Liver (tissue), 9 donors: ENCODE measurements around the gene CSTPP1. TPM values are rescaled to one million over a fixed set of nuclear protein-coding genes. Genes with fewer than 3 reads are reported as not detected.

ENCODE experiments used
- DNase-seq: peaks from one replicate; pipeline ENCODE4 v3.0.0-alpha.2; 2017; ENCODE audit warnings: low spot score
- H3K27ac ChIP-seq, 2 donors: one replicate each; pipeline ENCODE4 v1.7.0; 2013; ENCODE audit warnings: inconsistent platforms in 2 of 2, low read length in 2 of 2, control low read depth in 1 of 2, low read depth in 1 of 2, mild to moderate bottlenecking in 1 of 2
- H3K27me3 ChIP-seq, 4 donors: one replicate each; pipeline versions ENCODE4 v1.6.1 to v1.7.0; 2013; ENCODE audit warnings: low read length in 3 of 4, inconsistent platforms in 1 of 4, mild to moderate bottlenecking in 1 of 4, moderate library complexity in 1 of 4; ENCODE audit not compliant: control insufficient read depth in 4 of 4, insufficient read depth in 4 of 4
- H3K36me3 ChIP-seq, 4 donors: one replicate each; pipeline versions ENCODE4 v1.6.1 to v1.7.0; 2013; ENCODE audit warnings: low read length in 3 of 4, mild to moderate bottlenecking in 3 of 4, low read depth in 1 of 4, moderate library complexity in 1 of 4; ENCODE audit not compliant: control insufficient read depth in 4 of 4, insufficient read depth in 3 of 4
- H3K4me1 ChIP-seq, 4 donors: one replicate each; pipeline versions ENCODE4 v1.6.1 to v1.7.0; 2013; ENCODE audit warnings: low read length in 3 of 4, mild to moderate bottlenecking in 3 of 4, moderate library complexity in 1 of 4; ENCODE audit not compliant: control insufficient read depth in 4 of 4, insufficient read depth in 4 of 4
- H3K4me3 ChIP-seq, 3 donors: one replicate each; pipeline versions ENCODE4 v1.6.1 to v1.7.0; 2013; ENCODE audit warnings: low read length in 3 of 3, control low read depth in 1 of 3, low read depth in 1 of 3, mild to moderate bottlenecking in 1 of 3
- H3K9ac ChIP-seq, 2 donors: one replicate each; pipeline ENCODE4 v1.7.0; 2013; ENCODE audit warnings: low read length in 2 of 2, mild to moderate bottlenecking in 2 of 2, moderate library complexity in 2 of 2, control low read depth in 1 of 2, low read depth in 1 of 2
- H3K9me3 ChIP-seq, 4 donors: one replicate each; pipeline versions ENCODE4 v1.6.1 to v1.7.0; 2013; ENCODE audit warnings: low read length in 3 of 4; ENCODE audit not compliant: control insufficient read depth in 4 of 4
- ATF3 ChIP-seq: IDR thresholded peaks from 2 replicates; pipeline ENCODE4 v1.6.1; 2016; ENCODE audit warnings: antibody characterized with exemption
- CTCF ChIP-seq: fragments of 150-350 bp; IDR thresholded peaks from 2 replicates; pipeline ENCODE4 v1.5.1; 2017; ENCODE audit warnings: improper control_type of control experiment, low read depth, low read length; ENCODE audit not compliant: missing input control
- EGR1 ChIP-seq, 2 donors: IDR thresholded peaks; 2 replicates each; pipeline ENCODE4 v1.6.1; 2016 to 2018; ENCODE audit warnings: antibody characterized with exemption in 2 of 2, low read depth in 2 of 2
- FOXA1 ChIP-seq: IDR thresholded peaks from 2 replicates; pipeline ENCODE4 v1.6.1; 2016; ENCODE audit warnings: antibody characterized with exemption
- FOXA2 ChIP-seq: IDR thresholded peaks from 2 replicates; pipeline ENCODE4 v1.6.1; 2016; ENCODE audit warnings: antibody characterized with exemption
- HNF4A ChIP-seq, 2 donors: conservative IDR thresholded peaks; 2 replicates each; pipeline ENCODE4 v1.6.1; 2016; ENCODE audit warnings: antibody characterized with exemption in 2 of 2, mild to moderate bottlenecking in 2 of 2
- HNF4G ChIP-seq: IDR thresholded peaks from 2 replicates; pipeline ENCODE4 v1.6.1; 2016; ENCODE audit warnings: antibody characterized with exemption
- MAX ChIP-seq: IDR thresholded peaks from 2 replicates; pipeline ENCODE4 v1.6.1; 2016; ENCODE audit warnings: antibody characterized with exemption
- RAD21 ChIP-seq, 2 donors: IDR thresholded peaks; 2 replicates each; pipeline ENCODE4 v1.6.1; 2016; ENCODE audit warnings: antibody characterized with exemption in 2 of 2, mild to moderate bottlenecking in 2 of 2
- REST ChIP-seq: IDR thresholded peaks from 2 replicates; pipeline ENCODE4 v1.6.1; 2016; ENCODE audit warnings: antibody characterized with exemption, mild to moderate bottlenecking
- RXRA ChIP-seq, 2 donors: IDR thresholded peaks; 2 replicates each; pipeline ENCODE4 v1.6.1; 2017 to 2018; ENCODE audit warnings: antibody characterized with exemption in 2 of 2, mild to moderate bottlenecking in 1 of 2
- TAF1 ChIP-seq: conservative IDR thresholded peaks from 2 replicates; pipeline ENCODE4 v1.6.1; 2016; ENCODE audit warnings: antibody characterized with exemption, mild to moderate bottlenecking
- YY1 ChIP-seq: IDR thresholded peaks from 2 replicates; pipeline ENCODE4 v1.6.1; 2016; ENCODE audit warnings: antibody characterized with exemption, mild to moderate bottlenecking
- WGBS: extraction: QIAGEN DNeasy Blood & Tissue Kit; methylation state at CpG from one replicate; pipeline ENCODE4 v1.1.7; 2013; 5-methylcytosine and 5-hydroxymethylcytosine counted together
- polyA plus RNA-seq, 2 donors: library from polyadenylated mRNA; stranded (reverse) in 1 of 2; unstranded in 1 of 2; fragments of 200-250 nt in 1 of 2; fragments of >200 nt in 1 of 2; fragmentation: Nextera tagmentation in 1 of 2; extraction: Ambion mirVana in 1 of 2; gene quantifications; one replicate each; pipeline versions ENCODE4 v1.2.1 to v1.2.3, GENCODE V29; 2013 to 2015
- total RNA-seq, 2 donors: library from RNA; depleted of rRNA; stranded (reverse); fragments of >200 nt; gene quantifications; one replicate each; pipeline ENCODE4 v1.2.3, GENCODE V29; 2014
- donor health status: healthy.
- donor health status: healthy.
- donor health status: healthy.
- donor health status: healthy.
- donor health status: healthy.

CSTPP1 gene
- total and polyA plus RNA-seq, 4 donors: 5.4 to 6.6 (median 5.7) TPM

- Histone ChIP-seq H3K4me1 (peaks cover 0 to 6% (median 0%) of the 10 kb centered on the region in 4 donors), H3K9me3 (no peaks in the 10 kb centered on the region), H3K36me3 (no peaks in the 10 kb centered on the region), H3K27me3 (no peaks in the 10 kb centered on the region), H3K4me3 (no peak overlapping the region), H3K9ac (no peak overlapping the region), H3K27ac (no peak overlapping the region)
- no peak for TF ChIP-seq RXRA (IDR thresholded peaks at IDR 0.05)
- TF ChIP-seq FOXA1: no peak
- TF ChIP-seq ATF3: no peak
- no peak for TF ChIP-seq REST
- TF ChIP-seq CTCF: no peak
- TF ChIP-seq HNF4A (conservative IDR thresholded peaks at IDR 0.05): no peak
- no peak for TF ChIP-seq MAX
- TF ChIP-seq RAD21 (IDR thresholded peaks at IDR 0.05): no peak
- TF ChIP-seq TAF1: no peak
- TF ChIP-seq YY1: no peak
- TF ChIP-seq HNF4G: no peak
- WGBS: 86% methylated on average over 1 of the region's 1 CpG
- DNase-seq: no peak
Measured at GRCh38 chr11:47124675-47125074, 188.1 kb downstream of the CSTPP1 start.

GRCh38 chr11:47125083-47125482 is 188.5 kb downstream of the CSTPP1 start:
- TF ChIP-seq YY1 (no peak), MAX (no peak)
- Histone ChIP-seq H3K9ac (no peak overlapping the region), H3K27me3 (no peaks in the 10 kb centered on the region), H3K4me3 (no peak overlapping the region), H3K36me3 (no peaks in the 10 kb centered on the region), H3K4me1 (peaks cover 0 to 6% (median 0%) of the 10 kb centered on the region in 4 donors), H3K9me3 (no peaks in the 10 kb centered on the region), H3K27ac (no peak overlapping the region)
- 92% methylated on average over 7 of the region's 7 CpGs for WGBS
- DNase-seq: no peak

GRCh38 chr11:47127213-47127612 is 190.7 kb downstream of the CSTPP1 start:
- Histone ChIP-seq H3K27me3 (no peaks in the 10 kb centered on the region), H3K4me3 (no peak overlapping the region), H3K27ac (no peak overlapping the region), H3K36me3 (no peaks in the 10 kb centered on the region), H3K9me3 (no peaks in the 10 kb centered on the region), H3K9ac (no peak overlapping the region), H3K4me1 (no peaks in the 10 kb centered on the region)
- DNase-seq: no peak
- 61% methylated on average over 2 of the region's 2 CpGs for WGBS
- TF ChIP-seq EGR1 (IDR thresholded peaks at IDR 0.05; ENCODE audit: low read depth in 2 of 2) (no peak), ATF3 (no peak), HNF4G (no peak), CTCF (no peak), FOXA2 (no peak), RAD21 (IDR thresholded peaks at IDR 0.05) (no peak), FOXA1 (no peak), YY1 (no peak), MAX (no peak), RXRA (IDR thresholded peaks at IDR 0.05) (no peak), REST (no peak)
